ENCODE results near the gene IRAK2.

GRCh38 chr3:10206166-10206511 is 41.4 kb downstream of the IRAK2 start:
- no peak for TF ChIP-seq CTCF (IDR thresholded peaks at IDR 0.05; ENCODE audit: low read depth, low read length)
- TF ChIP-seq MYC (IDR thresholded peaks at IDR 0.05; ENCODE audit: low read depth, low read length): no peak
- TF ChIP-seq POLR2A (IDR thresholded peaks at IDR 0.05; ENCODE audit: extremely low read depth, insufficient read length): no peak
- TF ChIP-seq, protein P1, sequence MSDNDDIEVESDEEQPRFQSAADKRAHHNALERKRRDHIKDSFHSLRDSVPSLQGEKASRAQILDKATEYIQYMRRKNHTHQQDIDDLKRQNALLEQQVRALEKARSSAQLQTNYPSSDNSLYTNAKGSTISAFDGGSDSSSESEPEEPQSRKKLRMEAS (IDR thresholded peaks at IDR 0.05; ENCODE audit: low read depth, low read length): no peak
